H1 (cell line): ENCODE measurements around the gene ISG15. TPM values are rescaled to one million over a fixed set of nuclear protein-coding genes. Genes with fewer than 3 reads are reported as not detected.

Experiments
- ASH2L ChIP-seq: fragments of 200-600, 300-600 bp; sonication (generic); IDR thresholded peaks from one replicate; pipeline ENCODE4 v1.7.1; 2017; ENCODE audit warnings: low read length
- ATF2 ChIP-seq: IDR thresholded peaks from 2 replicates; pipeline ENCODE4 v1.6.1; 2012; ENCODE audit warnings: low read length, inconsistent platforms
- BRCA1 ChIP-seq: IDR thresholded peaks from 2 replicates; pipeline ENCODE4 v1.6.1; 2012; ENCODE audit warnings: low read depth, low read length, improper control_type of control experiment
- CHD1 ChIP-seq: IDR thresholded peaks from 2 replicates; pipeline ENCODE4 v1.6.1; 2012; ENCODE audit warnings: low read depth, low read length, improper control_type of control experiment
- CHD2 ChIP-seq: IDR thresholded peaks from 2 replicates; pipeline ENCODE4 v1.6.1; 2012; ENCODE audit warnings: low read length, improper control_type of control experiment
- CREB1 ChIP-seq: IDR thresholded peaks from 2 replicates; pipeline ENCODE4 v1.6.1; 2012; ENCODE audit warnings: inconsistent platforms
- CTCF ChIP-seq, 3 experiments: IDR thresholded peaks; 1 replicate in 2 of 3; 2 replicates in 1 of 3; pipeline versions ENCODE4 v1.5.1 to v1.6.1; 2011; ENCODE audit warnings: low read length in 3 of 3, mild to moderate bottlenecking in 3 of 3, inconsistent platforms in 2 of 3, low read depth in 1 of 3, moderate library complexity in 1 of 3; ENCODE audit not compliant: insufficient read depth in 1 of 3; ENCODE audit errors: control extremely low read depth in 1 of 3
- E2F6 ChIP-seq: IDR thresholded peaks from 2 replicates; pipeline ENCODE4 v1.6.1; 2012; ENCODE audit warnings: inconsistent platforms
- EGR1 ChIP-seq: IDR thresholded peaks from 2 replicates; pipeline ENCODE4 v1.6.1; 2011; ENCODE audit warnings: low read depth, low read length, borderline replicate concordance
- FOSL1 ChIP-seq: IDR thresholded peaks from 2 replicates; pipeline ENCODE4 v1.6.1; 2011; ENCODE audit warnings: mild to moderate bottlenecking, low read depth, low read length, moderate library complexity; ENCODE audit not compliant: insufficient read depth
- JUND ChIP-seq: IDR thresholded peaks from 2 replicates; pipeline ENCODE4 v1.6.1; 2011; ENCODE audit warnings: mild to moderate bottlenecking, improper control_type of control experiment, low read length
- KDM4A ChIP-seq: IDR thresholded peaks from one replicate; pipeline ENCODE4 v1.7.1; 2012; ENCODE audit warnings: low read depth, mild to moderate bottlenecking, moderate library complexity, low read length, inconsistent platforms; ENCODE audit not compliant: severe bottlenecking
- NRF1 ChIP-seq: IDR thresholded peaks from 2 replicates; pipeline ENCODE4 v1.6.1; 2011; ENCODE audit warnings: mild to moderate bottlenecking, low read depth, low read length, improper control_type of control experiment
- PHF8 ChIP-seq: fragments of 200-600 bp; sonication (generic); conservative IDR thresholded peaks from 2 replicates; pipeline ENCODE4 v1.7.1; 2012; ENCODE audit warnings: low read depth, mild to moderate bottlenecking, inconsistent platforms, low read length, moderate library complexity
- POU5F1 ChIP-seq: IDR thresholded peaks from 2 replicates; pipeline ENCODE4 v1.6.1; 2011; ENCODE audit warnings: low read depth, mild to moderate bottlenecking, low read length, moderate library complexity
- RAD21 ChIP-seq, 2 experiments: IDR thresholded peaks in 1 of 2; conservative IDR thresholded peaks in 1 of 2; 2 replicates each; pipeline ENCODE4 v1.6.1; 2011; ENCODE audit warnings: low read depth in 2 of 2, low read length in 2 of 2, improper control_type of control experiment in 1 of 2, inconsistent platforms in 1 of 2, mild to moderate bottlenecking in 1 of 2, moderate library complexity in 1 of 2
- RNF2 ChIP-seq: fragments of 200-900, 300-1000 bp; sonication (generic); IDR thresholded peaks from 2 replicates; pipeline ENCODE4 v1.7.1; 2016; ENCODE audit warnings: borderline replicate concordance, low read depth, mild to moderate bottlenecking, antibody characterized with exemption, low read length; ENCODE audit not compliant: poor library complexity, severe bottlenecking; ENCODE audit errors: missing control alignments
- SP2 ChIP-seq: IDR thresholded peaks from 2 replicates; pipeline ENCODE4 v1.6.1; 2012; ENCODE audit warnings: mild to moderate bottlenecking, low read length, inconsistent platforms
- TAF7 ChIP-seq: optimal IDR thresholded peaks from 2 replicates; pipeline ENCODE3; 2011; ENCODE audit warnings: low read depth, mild to moderate bottlenecking, inconsistent platforms, low read length, moderate library complexity, borderline replicate concordance
- polyA plus RNA-seq, 7 experiments: library from polyadenylated mRNA; depleted of rRNA in 3 of 7; stranded (reverse) in 5 of 7; unstranded in 2 of 7; fragments of >200 nt in 5 of 7; fragments of 200-250 nt in 2 of 7; gene quantifications; 1 replicate in 5 of 7; 2 replicates in 1 of 7; 4 replicates in 1 of 7; pipeline versions ENCODE4 v1.2.1 to v1.2.3, GENCODE V29; 2011 to 2013; ENCODE audit warnings: missing spikeins in 2 of 7, mixed read lengths in 2 of 7
- total RNA-seq: library from RNA; stranded (reverse); fragmentation: NEBNext Ultra II Directional; extraction: Animal tissue kit (Norgen Biotek cat#: 25700); gene quantifications from 2 replicates; pipeline ENCODE4 v1.2.1, GENCODE V29; 2021

ISG15 gene
- total and polyA plus RNA-seq, 2 of the 8 experiments (the other 6 are each of a cell fraction or from before 2014, with no cell fraction given) = 29.3 to 121 TPM

GRCh38 chr1:998995-999724 is 14.1 kb upstream of the ISG15 start (continued):
- TF ChIP-seq RNF2 (peak; percentile 37), JUND (no peak), CREB1 (peak; percentile 80), KDM4A (peak; percentile 31), RAD21 (IDR thresholded peaks at IDR 0.05 in 1 of 2, conservative IDR thresholded peaks at IDR 0.05 in 1 of 2; ENCODE audit: low read depth in 2 of 2, low read length in 2 of 2) (no peak), FOSL1 (no peak), E2F6 (peak; percentile 37; the same call in 1 of the 2 replicates), ATF2 (no peak), NRF1 (no peak), SP2 (no peak), TAF7 (no peak), CHD2 (no peak), EGR1 (no peak), CTCF (IDR thresholded peaks at IDR 0.05; ENCODE audit: control extremely low read depth in 1 of 3, insufficient read depth in 1 of 3, low read depth in 1 of 3, low read length in 3 of 3) (no peak), PHF8 (no peak), CHD1 (no peak), BRCA1 (no peak), POU5F1 (no peak), ASH2L (no peak)
